ENCODE results near the gene BCL6B.
"Not testable (repeated sequence)": the region's sequence is repeated elsewhere in the genome, so short reads cannot be mapped to it uniquely, and the experiment has no call there.

BCL6B gene, protein sequence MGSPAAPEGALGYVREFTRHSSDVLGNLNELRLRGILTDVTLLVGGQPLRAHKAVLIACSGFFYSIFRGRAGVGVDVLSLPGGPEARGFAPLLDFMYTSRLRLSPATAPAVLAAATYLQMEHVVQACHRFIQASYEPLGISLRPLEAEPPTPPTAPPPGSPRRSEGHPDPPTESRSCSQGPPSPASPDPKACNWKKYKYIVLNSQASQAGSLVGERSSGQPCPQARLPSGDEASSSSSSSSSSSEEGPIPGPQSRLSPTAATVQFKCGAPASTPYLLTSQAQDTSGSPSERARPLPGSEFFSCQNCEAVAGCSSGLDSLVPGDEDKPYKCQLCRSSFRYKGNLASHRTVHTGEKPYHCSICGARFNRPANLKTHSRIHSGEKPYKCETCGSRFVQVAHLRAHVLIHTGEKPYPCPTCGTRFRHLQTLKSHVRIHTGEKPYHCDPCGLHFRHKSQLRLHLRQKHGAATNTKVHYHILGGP

DNA sequence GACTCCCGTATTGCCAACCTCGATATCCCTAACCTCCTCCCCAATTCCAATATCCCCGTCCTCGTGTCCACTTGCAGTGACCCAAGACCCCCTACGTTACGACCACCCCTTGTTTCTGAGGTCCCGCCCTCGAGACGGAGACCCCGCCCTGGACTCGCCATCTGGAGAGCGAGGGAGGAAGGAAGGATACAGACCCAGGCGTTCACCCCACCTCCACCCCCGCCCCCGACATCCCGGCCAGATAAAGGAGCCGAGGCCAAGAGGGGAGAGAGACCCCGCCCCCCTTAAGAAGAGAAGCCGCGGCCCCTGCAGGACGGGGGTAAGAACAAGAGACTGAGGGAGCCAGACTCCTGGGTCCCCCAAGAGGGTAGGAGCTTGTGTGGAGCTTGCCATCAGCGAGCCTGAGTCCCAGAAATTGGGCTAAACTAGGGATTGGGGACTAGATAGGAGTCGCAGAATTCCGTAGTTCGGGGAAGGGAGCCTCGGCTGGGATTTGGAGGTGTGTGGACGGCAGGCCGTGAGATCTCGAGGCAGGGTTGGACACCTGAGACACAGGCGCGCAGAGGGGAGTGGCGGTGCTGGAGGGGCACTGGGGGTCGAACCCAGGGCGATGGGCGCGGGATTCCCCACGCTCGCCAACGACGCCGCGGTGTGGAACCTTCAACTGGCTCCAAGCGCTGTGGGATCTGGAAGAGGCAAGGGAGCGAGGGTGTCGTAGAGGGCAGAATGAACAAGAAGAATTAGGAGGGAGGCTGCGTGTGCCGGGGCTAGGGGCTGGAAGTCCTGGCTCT, at the start of gene BCL6B:
Gene BCL6B, plus strand, starts transcription at position 270 of the 791 bp plus-strand sequence. CDS start 622 bp downstream, outside the sequence.
- no peak for DNase-seq

DNA sequence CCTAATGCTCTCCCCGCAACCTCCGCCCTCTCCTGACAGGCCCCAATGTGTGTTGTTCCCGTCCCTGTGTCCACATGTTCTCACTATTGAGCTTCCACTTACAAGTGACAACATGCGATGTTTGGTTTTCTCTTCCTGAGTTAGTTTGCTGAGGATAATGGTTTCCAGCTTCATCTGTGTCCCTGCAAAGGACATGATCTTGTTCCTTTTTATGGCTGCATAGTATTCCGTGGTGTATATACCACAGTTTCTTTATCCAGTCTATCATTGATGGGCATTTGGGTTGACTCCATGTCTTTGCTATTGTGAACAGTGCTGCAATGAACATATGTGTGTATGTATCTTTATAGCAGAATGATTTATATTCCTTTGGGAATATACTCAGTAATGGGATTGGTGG, 43.4 kb upstream of the BCL6B start:
- DNase-seq, result not testable (repeated sequence)

DNA sequence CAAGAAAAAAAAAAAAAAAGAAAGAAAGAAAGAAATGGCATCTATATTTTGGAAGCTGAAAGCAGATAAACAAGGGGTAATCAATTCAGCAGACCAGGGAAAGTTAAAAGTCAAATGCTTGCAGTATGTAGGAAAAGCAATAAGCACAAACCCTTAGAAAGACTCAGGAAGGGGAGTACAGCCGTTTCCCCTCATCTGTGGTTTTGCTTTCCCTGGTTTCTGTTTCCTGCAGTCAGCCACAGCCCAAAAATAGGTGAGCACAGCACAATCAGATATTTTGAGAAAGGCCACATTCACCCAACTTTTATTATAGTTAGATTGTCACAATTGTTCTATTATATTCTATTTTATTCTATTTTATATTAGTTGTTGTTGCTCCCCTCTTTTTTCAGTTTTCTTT, 41.4 kb upstream of the BCL6B start:
- no peak for DNase-seq

DNA sequence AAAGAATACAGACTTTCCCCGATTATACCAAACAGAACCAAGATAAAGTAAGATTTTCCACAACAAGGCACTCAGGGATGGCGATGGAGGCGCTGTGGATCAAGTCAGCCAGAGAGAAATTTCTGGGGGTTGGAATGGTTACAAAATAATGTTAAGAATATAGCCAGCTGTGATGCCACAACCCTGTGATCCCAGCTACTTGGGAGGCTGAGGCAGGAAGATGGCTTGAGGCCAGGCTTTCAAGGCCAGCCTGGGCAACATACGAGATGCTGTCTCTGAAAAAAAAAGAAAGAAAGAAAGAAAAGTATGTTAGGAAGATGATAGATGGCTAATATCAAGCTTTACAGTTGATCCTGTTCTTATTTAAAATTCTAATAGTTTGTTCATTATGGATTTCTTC, 37.6 kb upstream of the BCL6B start:
- DNase-seq, result no peak

DNA sequence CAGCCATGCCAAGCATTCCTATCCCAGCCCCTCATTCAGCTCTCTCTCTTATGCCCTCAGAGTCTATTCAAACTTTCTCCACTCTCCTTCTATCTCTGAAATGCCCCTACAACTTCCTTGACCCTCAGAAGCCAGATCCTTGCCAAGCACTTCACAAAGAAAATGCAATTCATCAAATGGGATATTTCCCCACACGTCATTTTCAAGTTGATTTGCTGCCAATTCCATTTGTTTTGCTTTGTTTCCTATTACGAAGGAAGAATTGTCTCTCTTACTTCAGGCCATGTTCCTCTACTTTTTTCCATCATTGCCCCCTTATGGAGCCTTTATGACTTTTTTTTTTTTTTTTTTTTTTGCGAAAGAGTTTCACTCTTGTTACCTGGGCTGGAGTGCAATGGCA, 36.2 kb upstream of the BCL6B start:
- DNase-seq, result no peak

DNA sequence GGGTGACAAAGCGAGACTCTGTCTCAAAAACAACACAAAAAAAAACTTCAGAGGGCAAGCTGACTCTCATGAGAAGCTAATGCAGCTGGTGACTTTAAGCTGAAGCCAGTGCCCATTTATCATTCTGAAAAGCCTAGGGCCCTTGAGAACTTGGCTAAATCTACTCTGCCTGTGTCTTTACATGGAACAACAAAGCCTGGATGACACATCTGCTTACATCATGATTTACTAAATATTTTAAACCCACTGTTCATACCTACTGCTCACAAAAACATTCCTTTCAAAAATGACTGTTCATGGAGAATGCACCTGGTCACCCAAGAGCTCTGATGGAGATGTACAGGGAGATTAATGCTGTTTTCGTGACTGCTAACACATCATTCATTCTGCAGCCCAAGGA, 33.1 kb upstream of the BCL6B start:
- DNase-seq, result no peak

DNA sequence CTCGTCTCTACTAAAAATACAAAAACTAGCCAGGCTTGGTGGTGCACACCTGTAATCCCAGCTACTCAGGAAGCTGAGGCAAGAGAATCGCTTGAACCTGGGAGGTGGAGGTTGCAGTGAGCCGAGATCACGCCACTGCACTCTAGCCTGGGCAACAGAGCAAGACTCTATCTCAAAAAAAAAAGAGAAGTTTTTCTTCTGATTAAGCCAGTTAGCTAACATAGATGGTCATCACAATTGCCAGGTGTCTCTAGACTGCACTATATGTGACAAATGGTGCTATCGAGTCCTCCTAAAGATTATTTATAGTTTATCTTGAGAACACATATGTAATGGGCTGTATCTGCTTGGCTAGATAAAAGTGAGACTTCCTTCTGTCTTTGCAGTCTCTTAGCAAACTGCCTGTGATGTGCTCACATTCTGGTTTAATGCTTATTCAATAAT, 29.2 kb upstream of the BCL6B start:
- DNase-seq, result not testable (repeated sequence)

DNA sequence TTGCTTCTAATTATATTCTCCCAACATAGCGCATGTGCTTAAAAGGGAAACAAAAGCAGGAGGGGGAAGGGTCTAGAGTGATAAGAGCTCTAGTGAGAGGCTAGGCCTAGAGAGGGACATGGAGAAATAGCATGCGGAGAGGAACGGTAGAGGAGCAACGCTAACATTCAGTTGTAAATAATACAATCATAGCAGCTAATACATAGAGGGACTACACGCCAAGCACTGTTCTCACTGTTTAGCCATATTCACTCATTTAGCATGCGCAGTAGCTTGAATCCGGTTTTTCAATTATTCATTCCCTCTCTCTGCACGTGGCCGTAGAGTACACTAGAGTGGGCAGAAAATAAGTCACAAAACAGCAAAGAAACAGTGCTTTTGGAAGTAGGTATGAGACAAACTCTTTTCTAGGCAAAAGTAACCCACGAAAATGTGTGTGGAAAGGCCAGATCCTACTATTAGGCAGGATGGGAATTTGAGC, 28.7 kb upstream of the BCL6B start:
- DNase-seq, result no peak

DNA sequence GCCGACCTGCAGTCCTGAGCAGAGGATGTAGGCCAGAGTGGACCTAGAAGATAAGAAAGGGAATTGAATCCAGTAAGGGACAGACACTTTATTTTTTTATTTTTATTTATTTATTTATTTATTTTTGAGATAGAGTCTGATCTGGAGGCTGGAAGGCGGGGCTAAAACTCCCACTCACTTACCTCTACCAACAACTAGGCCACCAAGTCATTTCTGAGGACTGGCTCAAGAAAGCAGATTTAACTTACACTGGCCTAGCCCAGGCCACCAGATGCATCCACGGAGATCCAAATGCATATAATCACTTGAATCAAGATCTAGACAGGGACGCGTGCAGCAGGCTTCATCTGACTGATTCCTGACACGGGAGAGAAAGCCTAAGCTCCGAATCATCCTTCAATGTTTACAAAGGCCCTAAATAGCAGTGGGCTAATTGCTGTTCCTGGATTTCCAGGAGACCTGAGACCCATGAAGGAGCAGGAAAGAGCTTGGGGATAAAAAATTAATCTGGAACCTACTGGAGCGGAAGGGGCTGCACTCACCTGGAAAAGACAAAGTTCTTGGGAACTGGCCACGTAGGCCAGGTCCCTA, 28.1 kb upstream of the BCL6B start:
- DNase-seq, result no peak

DNA sequence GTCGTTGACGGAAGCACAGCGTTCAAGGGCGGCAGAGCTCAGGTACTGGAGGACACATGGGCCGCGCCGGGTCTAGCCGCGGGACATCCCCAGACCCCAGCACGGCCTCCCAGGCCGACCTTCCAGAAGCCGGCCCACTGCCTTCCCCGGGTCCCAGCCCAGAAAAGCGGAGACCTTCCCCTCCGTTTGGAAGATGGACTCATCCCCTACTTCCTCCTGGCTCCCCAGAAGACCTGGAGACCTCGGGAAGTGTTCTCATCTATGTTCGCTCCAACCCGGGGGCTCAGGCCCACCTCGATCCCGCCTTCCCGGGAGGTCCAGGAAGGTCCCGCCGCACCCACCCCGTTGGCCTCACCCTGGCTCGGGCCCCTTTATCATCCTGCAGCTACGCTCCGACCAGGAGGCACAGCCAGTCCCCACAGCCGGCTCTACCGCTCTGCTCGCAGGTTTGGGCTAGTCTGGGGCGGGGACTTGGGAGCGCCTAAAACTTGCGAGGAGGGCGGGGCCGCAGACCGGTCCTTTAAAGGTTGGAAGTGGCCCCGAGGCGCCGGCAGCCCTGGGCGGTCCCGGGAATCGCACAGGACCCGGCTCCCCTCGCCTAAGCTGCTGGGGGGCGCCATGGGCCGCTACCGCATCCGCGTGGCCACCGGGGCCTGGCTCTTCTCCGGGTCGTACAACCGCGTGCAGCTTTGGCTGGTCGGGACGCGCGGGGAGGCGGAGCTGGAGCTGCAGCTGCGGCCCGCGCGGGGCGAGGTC, 27.2 kb upstream of the BCL6B start, which contains the start of gene ALOX12:
Gene ALOX12, plus strand, starts transcription at position 550 of the 756 bp plus-strand sequence. Its CDS starts 69 bp downstream, at position 619.
- no peak for DNase-seq

DNA sequence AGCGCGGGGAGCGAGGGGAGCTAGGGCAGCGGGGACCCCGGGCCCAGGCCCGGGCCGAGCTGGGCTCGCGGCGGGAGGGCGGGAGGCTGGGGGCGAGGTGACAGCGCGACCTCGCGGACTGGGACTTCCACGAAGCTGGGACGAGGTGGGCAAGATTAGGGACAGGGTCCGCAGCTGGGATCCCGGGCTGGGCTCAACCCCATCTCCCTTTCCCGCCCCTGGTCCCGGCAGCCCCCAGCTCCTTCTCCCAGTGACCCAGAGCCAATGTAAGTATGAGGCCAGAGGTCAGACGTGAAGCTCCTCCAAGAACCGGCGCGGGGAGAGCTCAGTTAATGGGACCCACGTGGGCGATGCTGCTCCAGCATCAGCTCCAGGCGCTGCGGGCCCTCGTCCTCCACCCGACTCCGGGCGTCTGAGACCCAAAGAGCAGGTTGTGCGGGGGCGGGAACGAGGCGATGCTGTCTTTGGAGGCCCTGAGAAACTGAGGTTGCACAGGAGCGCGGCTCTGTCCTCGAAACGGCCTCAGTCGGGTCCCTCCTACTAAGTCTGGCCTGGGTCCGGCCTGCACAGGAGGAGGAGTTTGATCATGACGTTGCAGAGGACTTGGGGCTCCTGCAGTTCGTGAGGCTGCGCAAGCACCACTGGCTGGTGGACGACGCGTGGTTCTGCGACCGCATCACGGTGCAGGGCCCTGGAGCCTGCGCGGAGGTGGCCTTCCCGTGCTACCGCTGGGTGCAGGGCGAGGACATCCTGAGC, 26.4 kb upstream of the BCL6B start:
- DNase-seq, result no peak

DNA sequence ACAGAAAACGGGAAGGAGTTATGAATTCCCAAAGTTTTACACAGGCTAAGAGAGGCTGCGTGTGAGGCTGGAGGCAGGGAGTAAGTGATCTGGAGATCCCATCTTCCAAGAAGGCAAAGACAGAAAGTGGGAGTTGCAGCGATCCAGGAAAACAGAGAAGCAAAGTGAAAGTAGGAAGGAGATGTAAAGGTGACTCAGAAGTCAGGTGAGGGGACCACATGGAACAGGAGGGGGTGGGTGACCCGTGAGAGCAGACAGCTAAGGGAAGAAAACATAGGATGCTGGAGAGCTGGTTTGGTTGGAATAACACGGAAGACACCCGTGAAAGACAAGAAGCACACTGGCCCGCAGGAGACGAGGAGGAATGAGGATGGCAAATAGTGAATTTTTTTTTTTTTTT, 25.7 kb upstream of the BCL6B start:
- DNase-seq, result no peak

DNA sequence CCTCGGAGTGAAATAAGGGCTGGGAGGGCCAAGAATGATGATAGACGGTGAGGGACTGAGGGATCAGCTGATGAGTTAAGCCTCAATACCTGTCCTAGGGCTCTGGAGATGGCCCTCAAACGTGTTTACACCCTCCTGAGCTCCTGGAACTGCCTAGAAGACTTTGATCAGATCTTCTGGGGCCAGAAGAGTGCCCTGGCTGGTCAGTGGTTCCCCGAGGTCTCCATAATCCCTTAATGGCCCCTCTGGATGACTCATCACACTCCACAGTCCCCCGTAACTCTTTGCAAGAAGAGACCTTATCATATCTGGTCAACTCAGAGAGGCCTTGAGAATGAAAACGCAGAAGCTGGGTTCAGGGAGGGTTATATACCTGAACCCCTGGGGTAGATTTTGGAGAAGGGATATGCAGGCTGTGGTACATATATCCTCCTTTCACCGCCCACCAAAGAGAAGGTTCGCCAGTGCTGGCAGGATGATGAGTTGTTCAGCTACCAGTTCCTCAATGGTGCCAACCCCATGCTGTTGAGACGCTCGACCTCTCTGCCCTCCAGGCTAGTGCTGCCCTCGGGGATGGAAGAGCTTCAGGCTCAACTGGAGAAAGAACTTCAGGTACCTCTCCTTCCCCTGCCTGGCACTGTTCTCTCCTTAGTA, 23.9 kb upstream of the BCL6B start:
- DNase-seq, result no peak

DNA sequence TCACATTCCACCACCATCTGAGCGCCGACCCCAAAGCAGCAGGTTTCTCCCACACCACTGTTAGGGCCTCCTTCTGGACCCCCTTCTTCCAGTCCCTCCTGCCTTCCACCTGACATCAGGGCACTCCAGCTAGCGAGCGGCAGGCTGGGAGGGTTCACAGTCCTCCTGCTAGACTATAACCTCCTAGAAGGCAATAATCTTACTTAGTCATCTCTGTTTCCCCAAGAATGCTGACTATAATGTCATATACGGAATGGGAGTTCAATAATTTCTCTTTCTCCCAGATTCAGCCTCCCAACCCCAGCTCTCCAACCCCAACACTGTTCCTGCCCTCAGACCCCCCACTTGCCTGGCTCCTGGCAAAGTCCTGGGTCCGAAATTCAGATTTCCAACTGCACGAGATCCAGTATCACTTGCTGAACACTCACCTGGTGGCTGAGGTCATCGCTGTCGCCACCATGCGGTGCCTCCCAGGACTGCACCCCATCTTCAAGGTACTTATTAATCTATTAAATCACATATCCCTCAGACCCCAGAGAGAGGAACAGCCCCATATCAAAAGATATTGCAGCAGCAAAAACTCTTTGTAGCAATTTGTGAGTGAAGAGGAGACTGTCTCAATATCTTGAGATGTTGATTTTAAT, 21.4 kb upstream of the BCL6B start:
- peak; percentile 39 for DNase-seq

DNA sequence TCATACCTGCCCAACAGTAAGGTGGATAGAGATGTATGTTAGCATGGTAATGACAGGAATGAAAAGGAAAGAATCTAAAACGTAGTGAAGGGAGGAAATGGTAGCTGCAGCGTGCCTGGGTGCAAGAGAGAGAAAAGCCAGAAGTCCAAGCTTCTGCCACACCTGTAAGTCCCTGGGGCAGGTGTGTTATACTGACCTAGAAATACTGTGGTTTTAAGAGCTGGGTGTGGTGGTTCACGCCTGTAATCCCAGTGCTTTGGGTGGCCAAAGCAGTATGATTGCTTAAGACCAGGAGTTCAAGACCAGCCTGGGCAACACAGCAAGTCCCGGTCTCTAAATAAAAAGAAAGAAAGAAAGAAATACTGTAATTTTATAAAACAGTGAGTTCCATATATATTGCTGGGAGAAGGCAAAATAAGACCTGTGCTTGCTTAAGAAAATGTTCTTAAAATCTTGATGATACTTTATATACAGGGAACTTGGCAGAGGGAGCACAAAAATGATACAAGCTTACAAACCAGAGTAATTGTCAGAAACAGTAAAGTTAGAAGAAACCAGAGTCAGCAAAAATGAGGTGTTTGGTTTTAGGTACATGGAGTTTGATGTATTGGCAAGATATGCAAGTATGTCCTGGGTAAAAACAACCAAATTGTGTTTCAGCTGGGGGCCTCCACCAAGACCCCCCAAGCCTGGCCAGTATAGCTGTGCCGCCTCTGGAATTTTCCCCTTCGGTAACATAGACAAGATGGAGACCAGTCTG, 20.4 kb upstream of the BCL6B start:
- DNase-seq, result no peak

DNA sequence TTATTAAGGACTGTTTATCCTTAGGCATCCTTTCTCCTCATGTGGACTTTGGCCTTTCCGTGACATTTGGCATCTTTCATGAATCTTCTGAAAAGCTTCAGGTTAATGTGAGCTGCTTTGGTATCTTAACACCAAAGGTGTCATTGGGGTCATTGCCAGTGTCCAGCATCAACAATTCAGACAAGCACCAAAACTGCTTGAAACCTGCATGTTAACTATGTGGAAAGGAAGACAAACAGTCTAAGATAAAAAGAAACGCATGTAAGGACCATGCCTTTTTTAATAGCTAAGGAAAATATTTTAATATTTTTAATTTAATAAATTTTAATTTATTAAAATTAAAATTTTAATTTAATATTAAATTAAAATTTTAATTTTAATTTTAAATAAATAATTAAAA, 19.1 kb upstream of the BCL6B start:
- DNase-seq, result no peak

DNA sequence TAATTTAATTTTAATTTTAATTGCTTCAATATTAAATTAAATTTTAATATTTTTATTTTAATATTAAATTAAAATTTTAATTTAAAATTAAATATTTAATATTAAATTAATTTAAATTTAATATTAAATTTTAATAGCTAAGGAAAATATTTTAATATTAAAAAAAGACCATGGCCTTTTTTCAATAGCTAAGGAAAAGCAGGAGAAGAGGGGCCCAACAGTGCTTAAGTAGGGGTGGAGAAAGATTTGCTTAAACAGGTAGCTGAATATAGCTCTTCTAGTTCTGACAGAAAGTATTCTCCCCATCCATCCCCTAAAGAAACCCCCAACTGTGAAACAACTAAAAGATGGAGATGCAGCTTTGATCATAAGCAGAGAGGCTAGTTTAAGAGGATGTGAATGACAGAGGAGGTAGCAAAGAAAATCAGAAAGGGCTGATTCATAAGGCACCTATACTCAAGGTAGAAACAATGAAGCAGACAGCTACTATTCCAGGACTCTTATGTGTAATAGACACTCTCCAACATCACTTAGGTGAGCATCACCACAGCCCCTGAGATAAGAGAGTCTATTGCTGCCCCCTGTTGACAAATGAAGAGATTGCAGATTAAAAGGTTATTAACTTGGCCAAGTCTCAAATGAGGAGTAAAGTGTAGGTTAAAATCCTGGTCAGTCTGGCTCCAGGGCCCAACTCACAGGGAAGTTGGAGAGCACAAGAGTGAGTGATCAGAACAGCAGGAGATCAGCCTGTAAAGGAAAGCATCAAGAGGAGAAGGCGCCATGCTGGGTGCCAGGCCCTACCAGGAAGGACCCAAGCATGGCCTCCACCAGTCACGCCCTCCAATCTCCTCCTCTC, 18.2 kb upstream of the BCL6B start:
- no peak for DNase-seq

DNA sequence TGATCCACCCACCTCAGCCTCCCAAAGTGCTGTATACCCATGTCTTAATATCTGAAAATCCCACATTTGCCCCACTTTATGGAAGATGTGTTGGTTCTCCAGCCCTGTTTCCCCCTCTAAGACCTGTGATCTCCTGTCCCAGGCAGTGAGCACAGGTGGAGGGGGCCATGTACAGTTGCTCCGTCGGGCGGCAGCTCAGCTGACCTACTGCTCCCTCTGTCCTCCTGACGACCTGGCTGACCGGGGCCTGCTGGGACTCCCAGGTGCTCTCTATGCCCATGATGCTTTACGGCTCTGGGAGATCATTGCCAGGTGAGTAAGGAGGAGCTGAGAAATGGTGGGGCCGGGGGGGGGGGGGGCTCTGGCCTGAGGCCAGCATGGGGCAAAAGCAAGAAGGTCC, 17.1 kb upstream of the BCL6B start:
- DNase-seq, result no peak

DNA sequence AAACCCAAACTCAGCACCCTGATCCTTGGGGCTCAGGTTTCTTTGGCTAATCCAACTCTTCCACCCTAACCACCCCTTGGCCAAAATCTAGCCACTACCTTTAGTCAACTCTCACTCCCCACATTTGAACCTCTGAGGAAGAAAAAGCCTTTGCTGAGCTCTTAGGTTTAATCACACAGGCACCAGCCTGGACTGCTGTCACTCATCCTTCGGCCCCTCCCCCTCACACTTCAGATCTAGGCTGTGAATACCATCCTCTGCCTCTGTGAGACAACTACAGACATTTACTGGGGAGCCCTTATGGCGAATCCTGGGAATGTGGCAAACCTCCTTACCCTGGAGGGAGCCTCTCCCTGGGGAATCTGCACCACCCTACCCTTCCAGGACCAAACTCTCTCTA, 15.7 kb upstream of the BCL6B start:
- no peak for DNase-seq

Measured in stimulated activated CD4-positive, alpha-beta T cell treated with anti-CD3 and anti-CD28 coated beads, Interleukin-12 subunit alpha, Interleukin-12 subunit beta, amount 100 ng/mL, for 4 hours (primary cell).